Measurements from ENCODE around the gene CLIP4. TPM values are rescaled to one million over a fixed set of nuclear protein-coding genes. Genes with fewer than 3 reads are reported as not detected.

The CLIP4 gene
- total RNA-seq, 2 experiments from 2014 or later, result not detected

GRCh38 chr2:29162204-29162928 lies 47.2 kb downstream of the CLIP4 start:
- Histone ChIP-seq H3K4me3 (ENCODE audit: low read depth, low read length, poor library complexity, severe bottlenecking) (no peak overlapping the region), H2AFZ (ENCODE audit: low read length) (no peak overlapping the region), H4K20me1 (ENCODE audit: insufficient read depth, low read length) (no peaks in the 10 kb centered on the region), H3K36me3 (ENCODE audit: insufficient read depth, low read length) (no peaks in the 10 kb centered on the region), H3K4me1 (ENCODE audit: insufficient read depth, low read length, poor library complexity, severe bottlenecking) (no peaks in the 10 kb centered on the region), H3K9me3 (ENCODE audit: low read length) (no peaks in the 10 kb centered on the region), H3K79me2 (ENCODE audit: insufficient read depth, low read depth, low read length) (no peaks in the 10 kb centered on the region), H3K9me2 (ENCODE audit: insufficient read depth, low read length) (no peaks in the 10 kb centered on the region), H3K4me2 (ENCODE audit: low read length) (no peak overlapping the region), H3K27ac (ENCODE audit: low read depth, low read length, poor library complexity, severe bottlenecking) (no peak overlapping the region)
- POLR2A ChIA-PET, result interaction anchor here (0.7 kb wide), 1 partner anchor 9 kb away, joined by 3 read pairs; no protein-coding TSS in a partner anchor
- TF ChIP-seq CTCF (conservative IDR thresholded peaks at IDR 0.05; ENCODE audit: low read length) (no peak), EZH2phosphoT487 (IDR thresholded peaks at IDR 0.05; ENCODE audit: borderline replicate concordance, low read depth, low read length) (no peak)
- CTCF ChIA-PET (ENCODE audit: unreplicated experiment), result no interaction called here
- DNase-seq (ENCODE audit: low spot score), result no peak
- BruUV-seq (replicated peaks), result no TSS peak
- intact Hi-C loops (cut with micrococcal nuclease; ENCODE audit: unreplicated experiment), result loop anchor here (2.0 kb wide), 1 partner anchor 34 kb away; no protein-coding TSS in a partner anchor

- H4K20me1 ChIP-seq (ENCODE audit: insufficient read depth, low read length), result no peaks in the 10 kb centered on the region
- no peak overlapping the region for H2AFZ ChIP-seq (ENCODE audit: low read length)
- POLR2A ChIA-PET, result interaction anchor here (0.6 kb wide), 1 partner anchor 970 kb away, joined by 3 read pairs; no protein-coding TSS in a partner anchor
- H3K36me3 ChIP-seq (ENCODE audit: insufficient read depth, low read length), result no peaks in the 10 kb centered on the region
- H3K4me1 ChIP-seq (ENCODE audit: insufficient read depth, low read length, poor library complexity, severe bottlenecking), result no peaks in the 10 kb centered on the region
- no peak for TF ChIP-seq EZH2phosphoT487 (IDR thresholded peaks at IDR 0.05; ENCODE audit: borderline replicate concordance, low read depth, low read length)
- TF ChIP-seq CTCF (conservative IDR thresholded peaks at IDR 0.05; ENCODE audit: low read length), result no peak
- DNase-seq (ENCODE audit: low spot score), result no peak
- H3K4me3 ChIP-seq (ENCODE audit: low read depth, low read length, poor library complexity, severe bottlenecking), result no peak overlapping the region
- CTCF ChIA-PET (ENCODE audit: unreplicated experiment), result no interaction called here
- H3K79me2 ChIP-seq (ENCODE audit: insufficient read depth, low read depth, low read length), result no peaks in the 10 kb centered on the region
- no peaks in the 10 kb centered on the region for H3K9me3 ChIP-seq (ENCODE audit: low read length)
- BruUV-seq (replicated peaks), result no TSS peak
- H3K27ac ChIP-seq (ENCODE audit: low read depth, low read length, poor library complexity, severe bottlenecking), result no peak overlapping the region
- no peaks in the 10 kb centered on the region for H3K9me2 ChIP-seq (ENCODE audit: insufficient read depth, low read length)
- intact Hi-C loops (cut with micrococcal nuclease; ENCODE audit: unreplicated experiment), result no loop called here
- H3K4me2 ChIP-seq (ENCODE audit: low read length), result no peak overlapping the region
These were observed 49.1 kb downstream of the CLIP4 start for GRCh38 chr2:29164091-29164846.

Data from OCI-LY7 (cell line).